ENCODE results near the gene MAS1.

The MAS1 gene

DNA sequence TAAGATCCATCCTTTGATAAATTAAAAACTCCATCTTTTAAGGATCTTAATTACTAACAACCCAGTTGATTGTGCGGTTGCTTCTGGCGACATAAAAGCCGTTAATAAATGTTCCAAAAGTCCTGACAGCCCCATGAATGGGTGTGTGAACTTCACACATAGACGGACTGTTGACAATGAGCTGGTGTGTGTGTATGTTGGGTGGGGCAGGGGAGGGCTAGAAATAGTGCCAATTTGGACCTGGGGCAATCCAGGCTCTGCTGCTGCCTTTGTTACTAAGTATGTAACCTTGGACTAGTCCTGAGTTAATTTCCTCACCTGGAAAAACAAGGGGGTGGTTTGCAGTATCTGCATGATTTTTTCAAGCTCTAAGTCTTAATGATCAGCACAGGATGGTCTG, 4.2 kb downstream of the MAS1 start:
- H3K27ac ChIP-seq, result no peak overlapping the region
- TF ChIP-seq ZFX (IDR thresholded peaks at IDR 0.05), result no peak
- TF ChIP-seq, protein P1, sequence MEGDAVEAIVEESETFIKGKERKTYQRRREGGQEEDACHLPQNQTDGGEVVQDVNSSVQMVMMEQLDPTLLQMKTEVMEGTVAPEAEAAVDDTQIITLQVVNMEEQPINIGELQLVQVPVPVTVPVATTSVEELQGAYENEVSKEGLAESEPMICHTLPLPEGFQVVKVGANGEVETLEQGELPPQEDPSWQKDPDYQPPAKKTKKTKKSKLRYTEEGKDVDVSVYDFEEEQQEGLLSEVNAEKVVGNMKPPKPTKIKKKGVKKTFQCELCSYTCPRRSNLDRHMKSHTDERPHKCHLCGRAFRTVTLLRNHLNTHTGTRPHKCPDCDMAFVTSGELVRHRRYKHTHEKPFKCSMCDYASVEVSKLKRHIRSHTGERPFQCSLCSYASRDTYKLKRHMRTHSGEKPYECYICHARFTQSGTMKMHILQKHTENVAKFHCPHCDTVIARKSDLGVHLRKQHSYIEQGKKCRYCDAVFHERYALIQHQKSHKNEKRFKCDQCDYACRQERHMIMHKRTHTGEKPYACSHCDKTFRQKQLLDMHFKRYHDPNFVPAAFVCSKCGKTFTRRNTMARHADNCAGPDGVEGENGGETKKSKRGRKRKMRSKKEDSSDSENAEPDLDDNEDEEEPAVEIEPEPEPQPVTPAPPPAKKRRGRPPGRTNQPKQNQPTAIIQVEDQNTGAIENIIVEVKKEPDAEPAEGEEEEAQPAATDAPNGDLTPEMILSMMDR (conservative IDR thresholded peaks at IDR 0.05), result no peak

DNA sequence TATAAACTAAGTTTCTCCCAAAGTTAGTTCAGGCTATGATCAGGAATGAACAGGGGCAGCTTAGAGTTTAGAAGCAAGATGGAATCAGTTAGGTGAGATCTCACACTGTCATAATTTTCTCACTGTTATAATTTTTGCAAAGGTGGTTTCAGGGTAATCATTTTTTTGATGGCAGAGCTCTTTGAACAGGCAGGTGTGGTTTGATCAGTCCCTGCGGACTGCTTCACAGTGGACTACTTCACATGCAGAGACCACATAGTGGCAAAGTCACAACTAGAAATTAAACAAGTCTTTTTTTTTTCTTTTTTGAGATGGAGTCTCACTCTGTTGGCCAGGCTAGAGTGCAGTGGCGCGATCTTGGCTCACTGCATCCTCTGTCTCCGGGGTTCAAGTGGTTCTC, 6.8 kb downstream of the MAS1 start:
- no peak overlapping the region for H3K27ac ChIP-seq
- TF ChIP-seq ZFX (IDR thresholded peaks at IDR 0.05), result no peak
- TF ChIP-seq, protein P1 (conservative IDR thresholded peaks at IDR 0.05), result no peak

DNA sequence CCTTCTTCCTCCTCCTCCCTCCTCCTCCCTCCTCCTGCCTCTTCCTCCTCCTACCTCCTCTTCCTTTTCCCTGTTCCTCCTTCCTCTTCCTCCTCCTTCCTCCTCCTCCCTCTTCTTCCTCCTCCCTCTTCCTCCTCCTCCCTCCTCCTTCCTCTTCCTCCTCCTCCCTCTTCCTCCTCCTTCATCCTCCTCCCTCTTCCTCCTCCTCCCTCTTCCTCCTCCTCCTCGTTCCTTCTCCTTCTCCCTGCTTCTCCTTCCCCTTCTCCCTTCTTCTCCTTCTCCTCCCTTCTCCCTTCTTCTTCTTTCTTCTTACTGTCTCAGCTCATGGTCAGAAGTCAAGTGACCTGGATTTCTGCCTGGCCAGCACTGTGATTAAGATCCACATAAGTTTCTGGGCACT, 7.7 kb downstream of the MAS1 start:
- H3K27ac ChIP-seq, result no peak overlapping the region
- no peak for TF ChIP-seq ZFX (IDR thresholded peaks at IDR 0.05)
- TF ChIP-seq, protein P1 (conservative IDR thresholded peaks at IDR 0.05), result no peak

DNA sequence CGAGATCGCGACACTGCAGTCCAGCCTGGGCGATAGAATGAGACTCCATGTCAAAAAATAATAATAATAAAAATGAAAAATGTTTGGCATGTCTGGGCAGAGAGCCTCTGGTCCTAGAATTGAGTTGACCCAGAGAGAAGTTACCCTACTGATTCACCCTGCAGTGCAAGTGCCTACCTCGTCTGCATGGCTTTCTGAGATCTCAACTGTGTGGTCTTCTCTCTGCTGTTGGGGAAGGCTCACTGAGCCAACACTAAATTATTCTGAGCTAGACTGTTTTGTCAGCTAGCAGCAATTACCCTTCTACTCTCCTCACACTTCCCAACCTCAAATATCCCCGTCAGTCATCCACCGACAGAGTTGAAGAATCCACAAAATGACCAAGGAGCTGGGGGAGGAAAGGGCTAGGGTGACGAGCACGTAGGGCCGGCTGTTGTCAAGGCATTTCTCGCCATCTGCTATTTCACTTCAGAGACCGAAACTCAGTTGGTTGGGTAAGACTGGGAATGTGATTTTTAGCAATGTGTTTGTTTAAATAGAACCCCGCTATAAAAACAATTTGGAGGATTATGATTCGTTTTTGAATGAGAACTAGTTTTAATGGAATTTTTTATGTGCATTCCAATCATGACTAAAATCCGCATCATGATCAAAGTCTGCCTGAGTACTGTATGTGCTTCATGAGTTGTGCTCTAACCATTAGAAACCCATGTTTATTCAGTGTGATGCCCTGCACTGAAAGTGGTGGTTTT, 9.4 kb downstream of the MAS1 start:
- no peak for TF ChIP-seq ZFX (IDR thresholded peaks at IDR 0.05)
- TF ChIP-seq, protein P1 (conservative IDR thresholded peaks at IDR 0.05), result no peak
- H3K27ac ChIP-seq, result no peak overlapping the region

DNA sequence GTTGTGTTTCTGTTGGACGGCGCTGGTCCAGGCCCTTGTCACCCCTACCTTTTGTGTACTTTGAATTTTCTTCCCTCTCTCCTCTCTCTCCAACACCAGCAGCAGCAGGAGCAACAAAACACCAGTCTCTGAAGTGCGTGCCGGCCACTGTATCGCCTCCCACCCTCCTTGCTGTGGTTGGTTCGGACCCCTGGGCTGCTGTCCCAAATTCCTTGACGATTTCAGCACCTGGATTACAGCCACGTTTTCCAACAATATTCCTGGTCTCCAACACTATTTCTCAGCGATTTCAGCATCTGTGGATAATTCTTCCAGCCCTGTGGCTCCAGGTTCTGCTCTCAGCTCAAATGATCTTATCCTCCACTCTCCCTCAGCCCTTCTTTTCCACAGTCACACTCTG, 11.8 kb downstream of the MAS1 start:
- TF ChIP-seq ZFX (IDR thresholded peaks at IDR 0.05), result no peak
- TF ChIP-seq, protein P1 (conservative IDR thresholded peaks at IDR 0.05), result no peak
- H3K27ac ChIP-seq, result no peak overlapping the region

DNA sequence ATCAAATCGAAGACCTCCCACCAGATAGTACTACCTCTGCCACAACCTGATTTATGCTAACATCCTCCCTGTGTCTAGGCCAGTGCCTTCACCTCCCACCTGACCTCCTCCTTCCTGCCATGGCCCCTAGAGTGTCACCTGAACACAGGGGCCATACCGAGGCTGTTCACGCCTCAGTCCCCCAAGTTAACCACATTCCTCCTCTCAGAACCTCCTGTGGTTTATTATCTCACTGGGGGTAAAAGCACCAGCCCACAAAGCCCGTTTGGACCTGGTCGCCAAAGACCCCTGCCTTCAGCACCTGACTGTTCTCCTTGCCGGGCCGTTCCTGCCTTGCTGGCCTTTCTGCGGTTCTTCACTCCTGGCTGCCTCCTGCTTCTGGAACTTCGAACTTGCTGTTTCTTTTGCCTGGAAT, 13.7 kb downstream of the MAS1 start:
- no peak overlapping the region for H3K27ac ChIP-seq
- TF ChIP-seq, protein P1 (conservative IDR thresholded peaks at IDR 0.05), result no peak
- no peak for TF ChIP-seq ZFX (IDR thresholded peaks at IDR 0.05)

DNA sequence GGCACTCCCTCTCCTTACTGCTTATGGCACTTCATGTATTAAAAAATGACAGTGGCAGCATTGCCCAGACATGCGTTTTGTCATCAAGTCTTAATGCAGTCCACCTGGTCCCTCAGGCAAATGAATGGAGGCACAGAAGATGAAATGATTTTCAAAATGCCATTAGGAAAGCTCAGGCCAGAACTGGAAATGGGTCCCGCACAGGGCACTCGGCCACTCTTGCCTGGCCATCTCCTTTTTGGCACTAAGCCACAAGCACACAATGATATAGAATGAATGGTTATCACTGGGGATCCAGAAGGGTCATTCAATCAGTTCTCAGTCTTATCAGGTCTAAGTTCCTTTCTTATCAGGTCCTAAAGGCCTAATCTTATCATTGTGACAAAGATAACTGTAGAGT, 15.6 kb downstream of the MAS1 start:
- no peak overlapping the region for H3K27ac ChIP-seq
- TF ChIP-seq, protein P1 (conservative IDR thresholded peaks at IDR 0.05), result no peak
- no peak for TF ChIP-seq ZFX (IDR thresholded peaks at IDR 0.05)
